BLaER1 (cell line): ENCODE measurements around the gene PHEX.

Experiments
- H3K27ac ChIP-seq: shearing (Covaris generic); formaldehyde crosslinking; 2 replicates; pipeline ENCODE4 v1.8.1; 2022
- H3K27me3 ChIP-seq: shearing (Covaris generic); formaldehyde crosslinking; 2 replicates; pipeline ENCODE4 v1.8.1; 2022
- H3K36me3 ChIP-seq: shearing (Covaris generic); formaldehyde crosslinking; 2 replicates; pipeline ENCODE4 v1.8.1; 2022
- H3K4me1 ChIP-seq: shearing (Covaris generic); formaldehyde crosslinking; 2 replicates; pipeline ENCODE4 v1.8.1; 2022
- H3K4me2 ChIP-seq: shearing (Covaris generic); formaldehyde crosslinking; 2 replicates; pipeline ENCODE4 v1.8.1; 2022
- H3K4me3 ChIP-seq: shearing (Covaris generic); formaldehyde crosslinking; 2 replicates; pipeline ENCODE4 v1.8.1; 2022
- H3K9ac ChIP-seq: shearing (Covaris generic); formaldehyde crosslinking; 2 replicates; pipeline ENCODE4 v1.8.1; 2022
- H3K9me3 ChIP-seq: shearing (Covaris generic); formaldehyde crosslinking; 2 replicates; pipeline ENCODE4 v1.8.1; 2022
- H4K20me1 ChIP-seq: shearing (Covaris generic); formaldehyde crosslinking; 2 replicates; pipeline ENCODE4 v1.8.1; 2022
- Cebpa-rat ChIP-seq: shearing (Covaris generic); IDR thresholded peaks from 2 replicates; pipeline ENCODE4 v1.8.1; 2022

Gene PHEX

GRCh38 chrX:22093550-22093949 is 61.4 kb downstream of the PHEX start:
- H3K4me3 ChIP-seq: no peak overlapping the region
- no peak overlapping the region for H3K4me2 ChIP-seq
- TF ChIP-seq Cebpa-rat: no peak
- no peaks in the 10 kb centered on the region for H3K36me3 ChIP-seq
- no peak overlapping the region for H3K9ac ChIP-seq
- H3K27me3 ChIP-seq: no peaks in the 10 kb centered on the region
- H3K27ac ChIP-seq: no peak overlapping the region
- peaks cover 6% of the 10 kb centered on the region; the same call in 1 of the 2 replicates for H3K9me3 ChIP-seq
- H4K20me1 ChIP-seq: no peaks in the 10 kb centered on the region
- no peaks in the 10 kb centered on the region for H3K4me1 ChIP-seq

GRCh38 chrX:22095286-22095685 is 63.2 kb downstream of the PHEX start:
- Histone ChIP-seq H3K36me3 (no peaks in the 10 kb centered on the region), H3K9ac (no peak overlapping the region), H3K27ac (no peak overlapping the region), H4K20me1 (no peaks in the 10 kb centered on the region), H3K4me1 (no peaks in the 10 kb centered on the region), H3K4me2 (no peak overlapping the region), H3K27me3 (no peaks in the 10 kb centered on the region), H3K9me3 (peaks cover 6% of the 10 kb centered on the region; the same call in 1 of the 2 replicates), H3K4me3 (no peak overlapping the region)
- no peak for TF ChIP-seq Cebpa-rat

- no peaks in the 10 kb centered on the region for H3K4me1 ChIP-seq
These were observed 63.7 kb downstream of the PHEX start for GRCh38 chrX:22095856-22096255.

GRCh38 chrX:22097012-22097694 is 65.0 kb downstream of the PHEX start:
- no peaks in the 10 kb centered on the region for H3K4me1 ChIP-seq
- H3K27me3 ChIP-seq: no peaks in the 10 kb centered on the region
- H3K4me2 ChIP-seq: no peak overlapping the region
- no peaks in the 10 kb centered on the region for H4K20me1 ChIP-seq
- TF ChIP-seq Cebpa-rat: no peak
- H3K9ac ChIP-seq: no peak overlapping the region
- no peaks in the 10 kb centered on the region for H3K9me3 ChIP-seq
- no peak overlapping the region for H3K4me3 ChIP-seq
- H3K36me3 ChIP-seq: no peaks in the 10 kb centered on the region
- no peak overlapping the region for H3K27ac ChIP-seq

More at GRCh38 chrX:22095856-22096255, 63.7 kb downstream of the PHEX start:
- no peak overlapping the region for H3K4me2 ChIP-seq
- no peaks in the 10 kb centered on the region for H3K36me3 ChIP-seq
- TF ChIP-seq Cebpa-rat: no peak
- H3K9ac ChIP-seq: no peak overlapping the region
- H3K27ac ChIP-seq: no peak overlapping the region
- H3K9me3 ChIP-seq: peaks cover 6% of the 10 kb centered on the region; the same call in 1 of the 2 replicates
- no peak overlapping the region for H3K4me3 ChIP-seq
- no peaks in the 10 kb centered on the region for H3K27me3 ChIP-seq
- H4K20me1 ChIP-seq: no peaks in the 10 kb centered on the region

- Histone ChIP-seq H3K9ac (no peak overlapping the region), H3K4me1 (peaks cover 6% of the 10 kb centered on the region; the same call in 1 of the 2 replicates), H3K27me3 (no peaks in the 10 kb centered on the region), H3K4me2 (0 out of 2 replicates have a peak overlapping the region, but pooled peaks have one; percentile 6), H4K20me1 (no peaks in the 10 kb centered on the region), H3K36me3 (no peaks in the 10 kb centered on the region), H3K27ac (no peak overlapping the region), H3K9me3 (no peaks in the 10 kb centered on the region), H3K4me3 (no peak overlapping the region)
- TF ChIP-seq Cebpa-rat: no peak
These were observed 73.1 kb downstream of the PHEX start for GRCh38 chrX:22105231-22105630.

- no peak overlapping the region for H3K4me3 ChIP-seq
- H3K9ac ChIP-seq: no peak overlapping the region
- H3K27ac ChIP-seq: no peak overlapping the region
- peaks cover 6% of the 10 kb centered on the region; the same call in 1 of the 2 replicates for H3K4me1 ChIP-seq
- no peaks in the 10 kb centered on the region for H4K20me1 ChIP-seq
- no peak overlapping the region for H3K4me2 ChIP-seq
- no peaks in the 10 kb centered on the region for H3K9me3 ChIP-seq
- no peak for TF ChIP-seq Cebpa-rat
- no peaks in the 10 kb centered on the region for H3K27me3 ChIP-seq
- H3K36me3 ChIP-seq: no peaks in the 10 kb centered on the region
These were observed 73.8 kb downstream of the PHEX start for GRCh38 chrX:22105971-22106370.

GRCh38 chrX:22109442-22109841 is 77.3 kb downstream of the PHEX start:
- no peak for TF ChIP-seq Cebpa-rat

GRCh38 chrX:22110729-22111494 is 78.8 kb downstream of the PHEX start:
- Histone ChIP-seq H3K36me3 (no peaks in the 10 kb centered on the region), H4K20me1 (no peaks in the 10 kb centered on the region), H3K4me2 (no peak overlapping the region), H3K9ac (no peak overlapping the region), H3K4me3 (no peak overlapping the region), H3K27me3 (no peaks in the 10 kb centered on the region), H3K27ac (no peak overlapping the region), H3K9me3 (no peaks in the 10 kb centered on the region), H3K4me1 (no peaks in the 10 kb centered on the region)
- no peak for TF ChIP-seq Cebpa-rat

More at GRCh38 chrX:22109442-22109841, 77.3 kb downstream of the PHEX start:
- H3K9me3 ChIP-seq: no peaks in the 10 kb centered on the region
- peaks cover 6% of the 10 kb centered on the region; the same call in 1 of the 2 replicates for H3K4me1 ChIP-seq
- H3K4me3 ChIP-seq: no peak overlapping the region
- no peak overlapping the region for H3K4me2 ChIP-seq
- no peak overlapping the region for H3K27ac ChIP-seq
- H3K27me3 ChIP-seq: no peaks in the 10 kb centered on the region
- H3K9ac ChIP-seq: no peak overlapping the region
- H3K36me3 ChIP-seq: no peaks in the 10 kb centered on the region
- no peaks in the 10 kb centered on the region for H4K20me1 ChIP-seq

- no peaks in the 10 kb centered on the region for H4K20me1 ChIP-seq
These were observed 84.8 kb downstream of the PHEX start for GRCh38 chrX:22116605-22117546.

More at GRCh38 chrX:22116605-22117546, 84.8 kb downstream of the PHEX start:
- Histone ChIP-seq H3K4me3 (no peak overlapping the region), H3K9ac (no peak overlapping the region), H3K36me3 (no peaks in the 10 kb centered on the region), H3K4me1 (no peaks in the 10 kb centered on the region), H3K9me3 (no peaks in the 10 kb centered on the region), H3K27ac (no peak overlapping the region), H3K27me3 (no peaks in the 10 kb centered on the region), H3K4me2 (no peak overlapping the region)
- no peak for TF ChIP-seq Cebpa-rat
